IMR-90 (cell line): ENCODE measurements around the gene CYTH2. TPM values are rescaled to one million over a fixed set of nuclear protein-coding genes. Genes with fewer than 3 reads are reported as not detected.

Source experiments
- ATAC-seq: fragments of 200-7000 bp; cut with Tn5 transposase; 2 replicates; pipeline ENCODE4 v1.9.1; 2020; ENCODE audit warnings: low read depth, mild to moderate bottlenecking, moderate library complexity
- BruUV-seq: library from RNA; stranded (reverse); fragments of 400-500 nt; replicated peaks from 2 replicates; lab custom pipeline; 2021; lab: Mats Ljungman, UMichigan
- CTCF ChIA-PET: fragments of 300-600 bp; formaldehyde crosslinking; extraction: SDS; loops from one replicate; lab custom pipeline; 2021; ENCODE audit warnings: antibody characterized with exemption; lab: Yijun Ruan, JAX
- POLR2A ChIA-PET: fragments of 300-600 bp; sonication (Branson Sonifier 250); formaldehyde crosslinking; loops from one replicate; lab custom pipeline; 2022; ENCODE audit warnings: antibody characterized with exemption; ENCODE audit not compliant: unreplicated experiment; lab: Charles Lee
- DNase-seq: peaks from one replicate; pipeline ENCODE4 v3.0.0; 2013
- H2AFZ ChIP-seq: replicated peaks from 2 replicates; pipeline ENCODE3; 2013; ENCODE audit warnings: low read length, mild to moderate bottlenecking; ENCODE audit not compliant: poor library complexity
- H2AK5ac ChIP-seq: 2 replicates; pipeline ENCODE4 v1.6.1; 2013; ENCODE audit warnings: low read depth, low read length, inconsistent platforms
- H2AK9ac ChIP-seq: replicated peaks from 2 replicates; pipeline ENCODE3; 2013; ENCODE audit warnings: mild to moderate bottlenecking, low read depth, low read length, moderate library complexity; ENCODE audit not compliant: poor library complexity
- H2BK120ac ChIP-seq: 2 replicates; pipeline ENCODE4 v1.6.1; 2013; ENCODE audit warnings: low read depth, low read length, inconsistent platforms
- H2BK15ac ChIP-seq: 3 replicates; pipeline ENCODE4 v1.6.1; 2013; ENCODE audit warnings: low read depth, low read length, inconsistent platforms
- H2BK20ac ChIP-seq: 2 replicates; pipeline ENCODE4 v1.6.1; 2013; ENCODE audit warnings: low read depth, mild to moderate bottlenecking, inconsistent platforms, low read length, moderate library complexity
- H2BK5ac ChIP-seq: 2 replicates; pipeline ENCODE4 v1.6.1; 2013; ENCODE audit warnings: mild to moderate bottlenecking, low read depth, low read length, inconsistent platforms; ENCODE audit not compliant: poor library complexity, severe bottlenecking
- H3K14ac ChIP-seq: replicated peaks from 2 replicates; pipeline ENCODE4 v1.6.1; 2013; ENCODE audit warnings: low read depth, low read length, inconsistent platforms
- H3K18ac ChIP-seq: 2 replicates; pipeline ENCODE4 v1.6.1; 2013; ENCODE audit warnings: low read depth, low read length, control low read depth
- H3K23ac ChIP-seq: 2 replicates; pipeline ENCODE4 v1.6.1; 2013; ENCODE audit warnings: low read depth, low read length, inconsistent platforms
- H3K27ac ChIP-seq: 2 replicates; pipeline ENCODE4 v1.5.1; 2013; ENCODE audit warnings: mild to moderate bottlenecking, control low read depth, low read length; ENCODE audit not compliant: insufficient read depth
- H3K27me3 ChIP-seq: 2 replicates; pipeline ENCODE4 v1.6.1; 2013; ENCODE audit warnings: low read length; ENCODE audit not compliant: control insufficient read depth, insufficient read depth
- H3K36me3 ChIP-seq: 2 replicates; pipeline ENCODE4 v1.6.1; 2013; ENCODE audit warnings: low read length, mixed read lengths; ENCODE audit not compliant: control insufficient read depth, insufficient read depth
- H3K4ac ChIP-seq: 2 replicates; pipeline ENCODE4 v1.6.1; 2013; ENCODE audit warnings: low read depth, low read length, inconsistent platforms
- H3K4me1 ChIP-seq: 2 replicates; pipeline ENCODE4 v1.6.1; 2013; ENCODE audit warnings: low read length, mixed read lengths; ENCODE audit not compliant: control insufficient read depth, insufficient read depth
- H3K4me2 ChIP-seq: 2 replicates; pipeline ENCODE4 v1.6.1; 2013; ENCODE audit warnings: low read depth, mild to moderate bottlenecking, control low read depth, low read length, moderate library complexity
- H3K4me3 ChIP-seq: 2 replicates; pipeline ENCODE4 v1.5.1; 2013; ENCODE audit warnings: low read depth, mild to moderate bottlenecking, control low read depth, low read length, moderate library complexity; ENCODE audit not compliant: insufficient read depth
- H3K56ac ChIP-seq: 2 replicates; pipeline ENCODE4 v1.6.1; 2013; ENCODE audit warnings: low read length, inconsistent platforms; ENCODE audit not compliant: insufficient read depth; ENCODE audit errors: extremely low read depth
- H3K79me1 ChIP-seq, 2 experiments: 2 replicates each; pipeline ENCODE4 v1.6.1; 2013; ENCODE audit warnings: low read length in 2 of 2, inconsistent platforms in 1 of 2, low read depth in 1 of 2
- H3K9ac ChIP-seq: 2 replicates; pipeline ENCODE4 v1.6.1; 2013; ENCODE audit warnings: low read depth, low read length, control low read depth
- H3K9me1 ChIP-seq: 2 replicates; pipeline ENCODE4 v1.6.1; 2013; ENCODE audit warnings: low read length, inconsistent platforms; ENCODE audit not compliant: insufficient read depth
- H3K9me3 ChIP-seq: 2 replicates; pipeline ENCODE4 v1.6.1; 2013; ENCODE audit warnings: low read length; ENCODE audit not compliant: control insufficient read depth, insufficient read depth
- H4K20me1 ChIP-seq: 2 replicates; pipeline ENCODE4 v1.6.1; 2013; ENCODE audit warnings: low read length, inconsistent platforms; ENCODE audit not compliant: insufficient read depth
- H4K5ac ChIP-seq: 2 replicates; pipeline ENCODE4 v1.6.1; 2013; ENCODE audit warnings: mild to moderate bottlenecking, low read depth, low read length, control low read depth
- H4K8ac ChIP-seq, 2 experiments: 2 replicates each; pipeline ENCODE4 v1.6.1; 2013; ENCODE audit warnings: low read depth in 2 of 2, low read length in 2 of 2, control low read depth in 1 of 2, inconsistent platforms in 1 of 2
- H4K91ac ChIP-seq: 2 replicates; pipeline ENCODE4 v1.6.1; 2013; ENCODE audit warnings: low read depth, low read length, inconsistent platforms; ENCODE audit not compliant: insufficient read depth
- CTCF ChIP-seq: conservative IDR thresholded peaks from 2 replicates; pipeline ENCODE4 v1.5.1; 2012; ENCODE audit warnings: mild to moderate bottlenecking, low read depth, low read length, improper control_type of control experiment
- POLR2A ChIP-seq: IDR thresholded peaks from 2 replicates; pipeline ENCODE4 v1.6.1; 2012; ENCODE audit warnings: mild to moderate bottlenecking, low read depth, low read length
- whole genome bisulfite sequencing, 2 experiments: methylation state at CpG; one replicate each; pipeline versions ENCODE4 v1.1.5 to v1.1.7; 2013; ENCODE audit warnings: missing lambda C conversion rate in 2 of 2; ENCODE audit not compliant: insufficient read length in 1 of 2; ENCODE audit errors: extremely low coverage in 2 of 2; 5-methylcytosine and 5-hydroxymethylcytosine counted together
- dilution Hi-C: fragments of 300-500 bp; cut with HindIII; formaldehyde crosslinking; loops from one replicate; pipeline ENCODE4 v1.14.3; 2018; ENCODE audit warnings: low sequenced_read_pairs; ENCODE audit not compliant: unreplicated experiment
- in situ Hi-C: fragments of 300-500 bp; cut with MboI; formaldehyde crosslinking; loops from 3 replicates; pipeline ENCODE4 v1.14.3; 2019; ENCODE audit warnings: low sequenced_read_pairs, inconsistent platforms, mixed read lengths
- intact Hi-C: fragments of 100-400 bp; cut with micrococcal nuclease; formaldehyde crosslinking; loops from 2 replicates; pipeline ENCODE4 v1.10.0; 2022
- polyA plus RNA-seq, 3 experiments: library from polyadenylated mRNA; depleted of rRNA; stranded (reverse); fragments of >200 nt; gene quantifications; 2 replicates each; pipeline ENCODE4 v1.2.3, GENCODE V29; 2012; ENCODE audit warnings: low replicate concordance in 1 of 3
- total RNA-seq: library from RNA; depleted of rRNA; stranded (reverse); fragments of >200 nt; gene quantifications from 2 replicates; pipeline ENCODE4 v1.2.3, GENCODE V29; 2012

The CYTH2 gene
- total and polyA plus RNA-seq, 2 of the 4 experiments (the other 2 are of a cell fraction) = 35.8 to 62.0 TPM

- Histone ChIP-seq H3K9me1 (peaks cover 8% of the 10 kb centered on the region; the same call in 1 of the 2 replicates), H3K14ac (no peak overlapping the region), H3K4ac (no peak overlapping the region), H2AK9ac (peak overlapping the region; percentile 13), H3K18ac (no peak overlapping the region), H3K23ac (no peak overlapping the region), H4K20me1 (peaks cover 50% of the 10 kb centered on the region), H4K8ac (no peak overlapping the region), H4K91ac (no peak overlapping the region), H3K9ac (no peak overlapping the region), H3K27ac (no peak overlapping the region), H3K4me1 (no peaks in the 10 kb centered on the region), H3K9me3 (no peaks in the 10 kb centered on the region), H3K56ac (no peak overlapping the region), H2BK120ac (no peak overlapping the region), H3K27me3 (no peaks in the 10 kb centered on the region), H2BK20ac (no peak overlapping the region), H3K79me1 (peaks cover 27 to 65% of the 10 kb centered on the region in 2 experiments), H2BK15ac (no peak overlapping the region), H3K4me2 (no peak overlapping the region), H3K4me3 (no peak overlapping the region), H3K36me3 (peaks cover 78% of the 10 kb centered on the region), H2AFZ (no peak overlapping the region), H2AK5ac (no peak overlapping the region), H4K5ac (no peak overlapping the region), H2BK5ac (no peak overlapping the region)
- CTCF ChIA-PET = no interaction called here
- DNase-seq = no peak
- ATAC-seq = no peak
- intact Hi-C loops = no loop called here
- no TSS peak for BruUV-seq
- dilution Hi-C loops = no loop called here
- POLR2A ChIA-PET = no interaction called here
- TF ChIP-seq CTCF (no peak), POLR2A (0 out of 2 replicates have a peak, but pooled peaks have one; percentile 11)
- no CpG with 5 or more reads among the region's 16 CpGs for WGBS, 2 experiments
- in situ Hi-C loops = no loop called here
These were observed 5.0 kb downstream of the CYTH2 start for GRCh38 chr19:48474084-48474592.
